Daoy (cell line): ENCODE data around the gene SMTN. TPM values are rescaled to one million over a fixed set of nuclear protein-coding genes. Genes with fewer than 3 reads are reported as not detected.

ENCODE experiments used
- total RNA-seq: library from RNA; depleted of rRNA; stranded (reverse); fragments of >200 nt; shearing (Covaris generic); gene quantifications from 2 replicates; pipeline ENCODE4 v1.2.3, GENCODE V29; 2014; rRNA removed

The SMTN gene
- total RNA-seq, 1 experiment from 2014 or later: 163 TPM

Other genes starting within 250 kb of the SMTN start
- gene MORC2, start 112.5 kb upstream of the SMTN start, total RNA-seq: 12.6 and 13.4 TPM in 2 replicates
- 35.0 and 37.0 TPM in 2 replicates for gene TUG1, start 112.1 kb upstream of the SMTN start, total RNA-seq
- 2.6 and 8.1 TPM in 2 replicates for gene SELENOM, start 26.2 kb downstream of the SMTN start, total RNA-seq
- gene INPP5J, start 41.6 kb downstream of the SMTN start, total RNA-seq: 0.80 and 1.3 TPM in 2 replicates
- 0.51 and 0.80 TPM in 2 replicates for gene PLA2G3, start 59.2 kb downstream of the SMTN start, total RNA-seq
- 17.1 and 19.1 TPM in 2 replicates for gene RNF185, start 78.9 kb downstream of the SMTN start, total RNA-seq
- 20.7 and 25.1 TPM in 2 replicates for gene LIMK2, start 131.0 kb downstream of the SMTN start, total RNA-seq
- 0.09 and 0.69 TPM in 2 replicates for gene PIK3IP1, start 211.2 kb downstream of the SMTN start, total RNA-seq